ENCODE results near the gene RAPGEF5.

GRCh38 chr7:22193450-22193983 lies 163.4 kb downstream of the RAPGEF5 start:
- TF ChIP-seq CTCF (IDR thresholded peaks at IDR 0.05) (no peak), ZFX (IDR thresholded peaks at IDR 0.05; ENCODE audit: borderline replicate concordance) (no peak)

All from 22Rv1 (cell line).